Transverse colon (tissue), 4 donors: ENCODE measurements around the gene DPP10. TPM values are rescaled to one million over a fixed set of nuclear protein-coding genes. Genes with fewer than 3 reads are reported as not detected.

Experiments used
- DNase-seq: peaks from one replicate; pipeline ENCODE4 v3.0.0-alpha.2; 2019
- H3K27ac ChIP-seq, 4 donors: fragments of 200-600 bp; sonication (generic); 2 replicates each; pipeline ENCODE4 v1.5.1; 2016 to 2018; ENCODE audit warnings: inconsistent platforms in 4 of 4
- H3K27me3 ChIP-seq: fragments of 200-600 bp; sonication (generic); 2 replicates; pipeline ENCODE4 v1.5.1; 2017; ENCODE audit warnings: inconsistent platforms
- H3K36me3 ChIP-seq, 4 donors: fragments of 200-600 bp; sonication (generic); 2 replicates each; pipeline ENCODE4 v1.5.1; 2017 to 2019; ENCODE audit warnings: inconsistent platforms in 4 of 4
- H3K4me1 ChIP-seq, 4 donors: fragments of 200-600 bp; sonication (generic); 2 replicates each; pipeline ENCODE4 v1.5.1; 2017 to 2020; ENCODE audit warnings: inconsistent platforms in 4 of 4
- H3K4me3 ChIP-seq, 4 donors: fragments of 200-600 bp; sonication (generic); 1 replicate in 1 of 4; 2 replicates in 3 of 4; pipeline versions ENCODE4 v1.5.1 to v1.6.1; 2017 to 2019; ENCODE audit warnings: inconsistent platforms in 4 of 4
- H3K9me3 ChIP-seq, 2 donors: fragments of 200-600 bp; sonication (generic); 2 replicates each; pipeline ENCODE4 v1.5.1; 2017 to 2019; ENCODE audit warnings: inconsistent platforms in 2 of 2
- EP300 ChIP-seq: sonication (generic); formaldehyde crosslinking; IDR thresholded peaks from one replicate; pipeline ENCODE4 v1.6.1; 2017; ENCODE audit warnings: antibody characterized with exemption, low read depth
- POLR2A ChIP-seq: fragments of 450-650 bp; IDR thresholded peaks from one replicate; pipeline ENCODE4 v1.6.1; 2016; ENCODE audit warnings: antibody characterized with exemption, mild to moderate bottlenecking, moderate library complexity
- POLR2AphosphoS5 ChIP-seq, 3 donors: sonication (generic); formaldehyde crosslinking; IDR thresholded peaks; one replicate each; pipeline ENCODE4 v1.6.1; 2016; ENCODE audit warnings: antibody characterized with exemption in 3 of 3
- WGBS, 2 donors: methylation state at CpG; one replicate each; pipeline ENCODE4 v1.1.5; 2018; ENCODE audit warnings: low coverage in 1 of 2; 5-methylcytosine and 5-hydroxymethylcytosine counted together
- in situ Hi-C, 4 donors: fragments of 200-750 bp; cut with MboI; loops; one replicate each; pipeline versions ENCODE4 v1.15.0 to v1.15.1; 2017; ENCODE audit warnings: low sequenced_read_pairs in 3 of 4, low pct_ligation_motif_present in 1 of 4, low pct_unique_long_range_greater_than_20kb in 1 of 4
- intact Hi-C: fragments of 100-400 bp; cut with DNase I; formaldehyde crosslinking; loops from one replicate; pipeline ENCODE4 v1.15.1; 2023; ENCODE audit warnings: low total_unique reads
- total RNA-seq, 4 donors: library from RNA; depleted of rRNA; stranded (reverse); fragments of >200 nt; gene quantifications; one replicate each; pipeline ENCODE4 v1.1.0, GENCODE V29; 2016
- TF ChIP-seq, protein P1 (sequence below), 5 experiments: fragments of 200-600 bp in 3 of 5; fragments of 450-650 bp in 2 of 5; sonication (generic) in 3 of 5; IDR thresholded peaks; 1 replicate in 2 of 5; 2 replicates in 3 of 5; pipeline ENCODE4 v1.5.1; 2016 to 2017; ENCODE audit warnings: antibody characterized with exemption in 5 of 5, inconsistent platforms in 3 of 5, mild to moderate bottlenecking in 2 of 5, moderate library complexity in 1 of 5

Gene DPP10
- total RNA-seq, 4 donors from 2014 or later, result 3.4 to 8.4 (median 7.0) TPM

GRCh38 chr2:114488841-114489530, 46.5 kb downstream of the DPP10 start:
- 67 to 77% methylated on average over 3 of the region's 3 CpGs for WGBS, 2 donors
- DNase-seq, result no peak
- H3K4me1 ChIP-seq, result peaks cover 0 to 6% (median 0%) of the 10 kb centered on the region in 4 donors

GRCh38 chr2:114495046-114495445, 52.6 kb downstream of the DPP10 start:
- 0 to 26% methylated on average over 1 of the region's 1 CpG for WGBS, 2 donors
- in situ Hi-C loops, result no loop called here
- Histone ChIP-seq H3K36me3 (no peaks in the 10 kb centered on the region), H3K27ac (no peak overlapping the region), H3K4me3 (no peak overlapping the region), H3K27me3 (no peaks in the 10 kb centered on the region), H3K9me3 (no peaks in the 10 kb centered on the region), H3K4me1 (peaks cover 0 to 7% (median 0%) of the 10 kb centered on the region in 4 donors)
- intact Hi-C loops, result no loop called here
- no peak for DNase-seq
- TF ChIP-seq EP300, result no peak
- TF ChIP-seq POLR2AphosphoS5 (IDR thresholded peaks at IDR 0.05), result no peak
- TF ChIP-seq POLR2A, result no peak
- TF ChIP-seq, protein P1, sequence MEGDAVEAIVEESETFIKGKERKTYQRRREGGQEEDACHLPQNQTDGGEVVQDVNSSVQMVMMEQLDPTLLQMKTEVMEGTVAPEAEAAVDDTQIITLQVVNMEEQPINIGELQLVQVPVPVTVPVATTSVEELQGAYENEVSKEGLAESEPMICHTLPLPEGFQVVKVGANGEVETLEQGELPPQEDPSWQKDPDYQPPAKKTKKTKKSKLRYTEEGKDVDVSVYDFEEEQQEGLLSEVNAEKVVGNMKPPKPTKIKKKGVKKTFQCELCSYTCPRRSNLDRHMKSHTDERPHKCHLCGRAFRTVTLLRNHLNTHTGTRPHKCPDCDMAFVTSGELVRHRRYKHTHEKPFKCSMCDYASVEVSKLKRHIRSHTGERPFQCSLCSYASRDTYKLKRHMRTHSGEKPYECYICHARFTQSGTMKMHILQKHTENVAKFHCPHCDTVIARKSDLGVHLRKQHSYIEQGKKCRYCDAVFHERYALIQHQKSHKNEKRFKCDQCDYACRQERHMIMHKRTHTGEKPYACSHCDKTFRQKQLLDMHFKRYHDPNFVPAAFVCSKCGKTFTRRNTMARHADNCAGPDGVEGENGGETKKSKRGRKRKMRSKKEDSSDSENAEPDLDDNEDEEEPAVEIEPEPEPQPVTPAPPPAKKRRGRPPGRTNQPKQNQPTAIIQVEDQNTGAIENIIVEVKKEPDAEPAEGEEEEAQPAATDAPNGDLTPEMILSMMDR (IDR thresholded peaks at IDR 0.05), result no peak

More at GRCh38 chr2:114488841-114489530, 46.5 kb downstream of the DPP10 start:
- no peak overlapping the region for H3K4me3 ChIP-seq
- intact Hi-C loops (no loop called here), in situ Hi-C loops (no loop called here)
- no peak overlapping the region for H3K27ac ChIP-seq
- no peaks in the 10 kb centered on the region for H3K36me3 ChIP-seq
- TF ChIP-seq POLR2AphosphoS5 (IDR thresholded peaks at IDR 0.05) (no peak), EP300 (no peak), POLR2A (no peak)
- TF ChIP-seq, protein P1 (IDR thresholded peaks at IDR 0.05), result no peak
- H3K27me3 ChIP-seq, result no peaks in the 10 kb centered on the region
- H3K9me3 ChIP-seq, result no peaks in the 10 kb centered on the region

DNA sequence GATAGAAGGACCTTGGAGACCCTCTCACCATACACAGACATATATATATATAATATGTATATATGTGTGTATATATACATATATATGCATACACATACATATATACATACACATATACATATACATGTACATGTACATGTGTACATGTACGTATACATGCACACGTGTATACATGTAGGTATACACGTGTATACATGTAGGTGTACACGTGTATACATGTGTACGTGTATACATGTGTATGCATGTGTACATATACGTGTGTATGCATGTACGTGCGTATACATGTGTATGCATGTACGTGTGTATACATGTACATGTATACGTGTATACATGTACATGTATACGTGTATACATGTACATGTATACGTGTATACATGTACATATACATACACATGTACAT, 54.5 kb downstream of the DPP10 start:
- intact Hi-C loops, result no loop called here
- 87 to 91% methylated on average over 10 to 12 of the region's 12 CpGs for WGBS, 2 donors

DNA sequence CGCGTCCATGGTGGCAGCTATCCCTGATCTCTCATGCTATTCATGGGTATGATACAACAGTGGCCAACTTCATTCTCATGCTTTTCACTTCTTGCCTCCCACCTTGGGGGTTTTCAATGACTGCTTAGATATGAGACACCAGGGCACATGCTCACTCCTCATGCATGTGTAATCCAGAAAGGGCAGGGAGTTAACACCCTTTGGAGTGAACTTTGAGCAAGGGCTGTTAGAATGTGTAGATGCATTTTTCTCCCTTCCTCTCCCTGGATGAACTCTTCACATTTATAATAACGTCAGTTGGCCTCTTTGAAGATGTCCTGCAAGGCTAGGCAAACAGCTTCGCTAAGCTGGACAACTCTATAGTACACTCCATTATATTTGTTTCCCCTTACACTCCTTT, 56.7 kb downstream of the DPP10 start:
- H3K27ac ChIP-seq, result no peak overlapping the region

More for the DNA sequence above, 54.5 kb downstream of the DPP10 start:
- no peak for TF ChIP-seq POLR2A
- TF ChIP-seq POLR2AphosphoS5 (IDR thresholded peaks at IDR 0.05), result no peak
- TF ChIP-seq, protein P1 (IDR thresholded peaks at IDR 0.05), result no peak
- TF ChIP-seq EP300, result no peak
- no peaks in the 10 kb centered on the region for H3K9me3 ChIP-seq
- no peak overlapping the region for H3K4me3 ChIP-seq
- DNase-seq, result no peak
- no peaks in the 10 kb centered on the region for H3K36me3 ChIP-seq
- no peaks in the 10 kb centered on the region for H3K27me3 ChIP-seq
- peaks cover 0 to 7% (median 0%) of the 10 kb centered on the region in 4 donors for H3K4me1 ChIP-seq
- in situ Hi-C loops, result no loop called here
- no peak overlapping the region for H3K27ac ChIP-seq

More for the DNA sequence above, 56.7 kb downstream of the DPP10 start:
- H3K36me3 ChIP-seq, result no peaks in the 10 kb centered on the region
- H3K4me1 ChIP-seq, result peaks cover 0 to 7% (median 0%) of the 10 kb centered on the region in 4 donors
- H3K4me3 ChIP-seq, result no peak overlapping the region
- intact Hi-C loops, result no loop called here
- H3K27me3 ChIP-seq, result no peaks in the 10 kb centered on the region
- TF ChIP-seq, protein P1 (IDR thresholded peaks at IDR 0.05), result no peak
- no peak for TF ChIP-seq POLR2A
- no peak for TF ChIP-seq EP300
- no peak for TF ChIP-seq POLR2AphosphoS5 (IDR thresholded peaks at IDR 0.05)
- in situ Hi-C loops, result no loop called here
- H3K9me3 ChIP-seq, result no peaks in the 10 kb centered on the region
- WGBS, 2 donors, result 63 to 66% methylated on average over 4 of the region's 4 CpGs
- DNase-seq, result no peak
